ENCODE data around the gene ZNF490. TPM values are rescaled to one million over a fixed set of nuclear protein-coding genes. Genes with fewer than 3 reads are reported as not detected.
A peak's percentile ranks its signal among the peaks of the same experiment; 100 is the strongest.
"Not testable (repeated sequence)": the region's sequence is repeated elsewhere in the genome, so short reads cannot be mapped to it uniquely, and the experiment has no call there.

Gene ZNF490
- total RNA-seq, 2 experiments from 2014 or later, result 7.7 to 9.2 TPM

DNA sequence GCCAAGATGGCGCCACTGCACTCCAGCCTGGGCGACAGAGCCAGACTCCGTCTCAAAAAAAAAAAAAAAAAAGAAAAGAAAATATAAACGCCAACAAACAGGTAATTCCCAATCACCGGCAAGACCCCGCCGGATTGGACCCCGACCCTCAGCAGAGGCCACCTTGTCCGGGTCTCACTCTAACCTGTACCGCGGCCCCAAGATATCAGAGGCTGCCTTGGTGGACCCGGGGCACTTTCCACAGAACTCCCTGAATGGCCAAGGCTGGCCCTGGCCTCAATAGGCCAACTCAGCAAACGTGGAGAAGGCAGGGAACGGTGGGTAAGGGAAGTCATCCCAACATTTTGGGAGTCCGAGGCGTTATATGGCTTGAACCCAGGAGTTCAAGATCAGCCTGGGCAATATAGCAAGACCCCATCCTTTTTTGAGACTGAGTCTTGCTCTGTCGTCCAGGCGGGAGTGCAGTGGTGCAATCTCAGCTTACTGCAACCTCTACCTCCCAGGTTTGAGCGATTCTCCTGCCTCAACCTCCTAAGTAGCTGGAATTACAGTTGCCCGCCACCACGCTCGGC lies 28.1 kb upstream of the ZNF490 start:
- DNase-seq, result no peak

DNA sequence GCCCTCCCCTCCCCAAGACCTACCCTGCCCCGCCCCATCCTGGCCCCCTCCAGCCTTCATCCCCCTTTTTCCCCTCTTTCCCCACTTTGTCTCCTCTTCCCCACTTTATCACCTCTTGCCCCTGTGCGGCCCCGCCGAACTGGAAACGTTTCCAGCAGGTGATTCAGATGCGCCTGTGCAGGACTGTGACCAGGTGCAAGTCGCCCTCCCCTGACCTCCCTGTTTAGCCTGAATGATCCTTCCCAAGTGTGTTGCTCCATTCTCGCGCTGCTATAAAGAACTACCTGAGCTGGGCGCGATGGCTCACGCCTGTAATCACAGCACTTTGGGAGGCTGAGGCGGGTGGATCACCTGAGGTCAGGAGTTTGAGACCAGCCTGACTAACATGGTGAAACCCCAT lies 26.0 kb upstream of the ZNF490 start:
- H3K27ac Mint-ChIP-seq, result no peak overlapping the region
- no peaks in the 10 kb centered on the region for H3K27me3 Mint-ChIP-seq
- H3K36me3 Mint-ChIP-seq, result peaks cover 27% of the 10 kb centered on the region
- H3K4me1 Mint-ChIP-seq, result peaks cover 16% of the 10 kb centered on the region
- H3K9me3 Mint-ChIP-seq, result no peaks in the 10 kb centered on the region
- H3K4me3 Mint-ChIP-seq, result no peak overlapping the region
- DNase-seq, result no peak

More for the DNA sequence above, 28.1 kb upstream of the ZNF490 start:
- Mint-ChIP-seq H3K36me3 (peaks cover 20% of the 10 kb centered on the region), H3K4me1 (peaks cover 16% of the 10 kb centered on the region), H3K27me3 (no peaks in the 10 kb centered on the region), H3K9me3 (no peaks in the 10 kb centered on the region), H3K27ac (no peak overlapping the region), H3K4me3 (no peak overlapping the region)

DNA sequence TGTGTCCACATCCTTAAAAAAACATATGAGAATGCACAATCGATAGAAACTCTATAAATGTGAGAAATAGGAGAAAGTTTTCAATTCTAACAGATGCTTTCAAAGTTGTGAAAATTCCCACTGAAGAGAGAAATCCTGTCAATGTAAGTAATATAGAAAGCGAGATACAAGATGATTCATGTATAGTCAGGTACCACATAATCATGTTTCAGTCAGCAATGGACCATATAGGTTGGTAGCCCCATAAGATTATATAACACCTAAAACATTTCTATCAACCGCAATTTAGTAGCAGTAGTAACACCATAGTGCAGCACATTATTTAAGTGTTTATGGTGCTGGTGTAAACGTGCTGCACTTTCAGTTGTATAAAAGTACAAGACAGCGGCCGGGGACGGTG lies 18.6 kb upstream of the ZNF490 start:
- no peaks in the 10 kb centered on the region for H3K27me3 Mint-ChIP-seq
- H3K4me3 Mint-ChIP-seq, result no peak overlapping the region
- no peak for DNase-seq
- H3K4me1 Mint-ChIP-seq, result peaks cover 4% of the 10 kb centered on the region
- H3K9me3 Mint-ChIP-seq, result peaks cover 23% of the 10 kb centered on the region
- H3K27ac Mint-ChIP-seq, result no peak overlapping the region
- peaks cover 71% of the 10 kb centered on the region for H3K36me3 Mint-ChIP-seq

DNA sequence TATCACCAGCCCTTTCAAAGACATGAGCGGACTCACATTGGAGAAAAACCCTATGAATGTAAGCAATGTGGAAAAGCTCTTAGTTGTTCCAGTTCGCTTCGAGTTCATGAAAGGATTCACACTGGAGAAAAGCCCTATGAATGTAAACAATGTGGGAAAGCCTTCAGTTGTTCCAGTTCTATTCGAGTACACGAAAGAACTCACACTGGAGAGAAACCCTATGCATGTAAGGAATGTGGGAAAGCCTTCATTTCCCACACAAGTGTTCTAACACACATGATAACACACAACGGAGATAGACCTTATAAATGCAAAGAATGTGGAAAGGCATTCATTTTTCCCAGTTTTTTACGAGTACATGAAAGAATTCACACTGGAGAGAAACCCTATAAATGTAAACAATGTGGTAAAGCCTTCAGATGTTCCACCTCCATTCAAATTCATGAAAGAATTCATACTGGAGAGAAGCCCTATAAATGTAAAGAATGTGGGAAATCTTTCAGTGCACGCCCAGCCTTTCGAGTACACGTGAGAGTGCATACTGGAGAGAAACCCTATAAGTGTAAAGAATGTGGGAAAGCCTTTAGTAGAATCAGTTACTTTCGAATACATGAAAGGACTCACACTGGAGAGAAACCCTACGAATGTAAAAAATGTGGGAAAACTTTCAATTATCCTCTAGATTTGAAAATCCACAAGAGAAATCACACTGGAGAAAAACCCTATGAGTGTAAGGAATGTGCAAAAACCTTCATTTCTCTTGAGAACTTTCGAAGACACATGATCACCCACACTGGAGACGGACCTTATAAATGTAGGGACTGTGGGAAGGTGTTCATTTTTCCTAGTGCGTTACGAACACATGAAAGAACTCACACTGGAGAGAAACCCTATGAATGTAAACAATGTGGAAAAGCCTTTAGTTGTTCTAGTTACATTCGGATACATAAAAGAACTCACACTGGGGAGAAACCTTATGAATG lies 17.7 kb upstream of the ZNF490 start:
- Mint-ChIP-seq H3K9me3 (peaks cover 23% of the 10 kb centered on the region), H3K27me3 (no peaks in the 10 kb centered on the region), H3K4me3 (no peak overlapping the region), H3K4me1 (peaks cover 6% of the 10 kb centered on the region), H3K27ac (no peak overlapping the region), H3K36me3 (peaks cover 66% of the 10 kb centered on the region)
- no peak for DNase-seq

DNA sequence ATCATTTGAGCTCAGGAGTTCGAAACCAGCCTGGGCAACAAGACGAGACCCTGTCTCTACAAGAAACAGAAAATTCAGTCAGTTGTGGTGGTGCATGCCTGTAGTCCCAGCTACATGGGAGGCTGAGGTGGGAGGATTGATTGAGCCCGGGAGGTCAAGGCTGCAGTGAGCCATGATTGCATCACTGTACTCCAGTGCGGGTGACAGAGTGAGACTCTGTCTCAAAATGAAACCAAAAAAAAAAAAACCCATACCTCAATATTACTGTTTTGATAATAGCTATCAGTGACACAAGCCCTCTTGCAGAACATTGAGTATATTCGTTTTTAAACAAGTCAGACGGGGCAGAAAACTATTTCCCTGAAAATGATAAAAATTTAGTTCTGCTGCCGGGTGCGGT lies 16.3 kb upstream of the ZNF490 start:
- DNase-seq, result no peak
- H3K9me3 Mint-ChIP-seq, result peaks cover 23% of the 10 kb centered on the region
- no peak overlapping the region for H3K27ac Mint-ChIP-seq
- H3K27me3 Mint-ChIP-seq, result no peaks in the 10 kb centered on the region
- peaks cover 6% of the 10 kb centered on the region for H3K4me1 Mint-ChIP-seq
- peaks cover 63% of the 10 kb centered on the region for H3K36me3 Mint-ChIP-seq
- no peak overlapping the region for H3K4me3 Mint-ChIP-seq

DNA sequence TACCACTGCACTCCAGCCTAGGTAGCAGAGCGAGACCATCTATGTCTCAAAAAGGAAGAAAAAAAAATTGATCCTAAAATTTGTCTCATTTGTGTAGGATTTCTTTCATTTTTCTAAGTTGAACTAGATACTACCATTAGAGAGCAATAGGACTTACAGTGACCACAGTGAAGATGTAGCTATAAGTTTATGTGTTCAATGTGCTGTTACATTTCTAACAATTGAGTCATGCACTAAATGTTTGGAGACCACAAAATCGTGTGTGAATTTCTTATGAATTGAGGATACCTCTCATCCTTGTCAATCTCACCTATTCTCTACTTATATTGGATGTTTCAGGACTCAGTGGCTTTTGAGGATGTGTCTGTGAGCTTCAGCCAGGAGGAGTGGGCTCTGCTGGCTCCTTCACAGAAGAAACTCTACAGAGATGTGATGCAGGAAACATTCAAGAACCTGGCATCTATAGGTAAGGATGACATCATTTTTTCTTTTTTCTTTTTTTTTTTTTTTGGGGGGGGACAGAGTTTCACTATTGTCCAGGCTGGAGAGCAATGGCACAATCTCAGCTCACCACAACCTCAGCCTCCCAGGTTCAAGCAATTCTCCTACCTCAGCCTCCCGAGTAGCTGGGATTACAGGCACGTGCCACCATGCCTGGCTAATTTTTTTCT lies 12.9 kb upstream of the ZNF490 start:
- H3K9me3 Mint-ChIP-seq, result peaks cover 13% of the 10 kb centered on the region
- H3K4me1 Mint-ChIP-seq, result peaks cover 7% of the 10 kb centered on the region
- H3K36me3 Mint-ChIP-seq, result peaks cover 34% of the 10 kb centered on the region
- no peak overlapping the region for H3K27ac Mint-ChIP-seq
- H3K4me3 Mint-ChIP-seq, result no peak overlapping the region
- DNase-seq, result no peak
- H3K27me3 Mint-ChIP-seq, result no peaks in the 10 kb centered on the region

DNA sequence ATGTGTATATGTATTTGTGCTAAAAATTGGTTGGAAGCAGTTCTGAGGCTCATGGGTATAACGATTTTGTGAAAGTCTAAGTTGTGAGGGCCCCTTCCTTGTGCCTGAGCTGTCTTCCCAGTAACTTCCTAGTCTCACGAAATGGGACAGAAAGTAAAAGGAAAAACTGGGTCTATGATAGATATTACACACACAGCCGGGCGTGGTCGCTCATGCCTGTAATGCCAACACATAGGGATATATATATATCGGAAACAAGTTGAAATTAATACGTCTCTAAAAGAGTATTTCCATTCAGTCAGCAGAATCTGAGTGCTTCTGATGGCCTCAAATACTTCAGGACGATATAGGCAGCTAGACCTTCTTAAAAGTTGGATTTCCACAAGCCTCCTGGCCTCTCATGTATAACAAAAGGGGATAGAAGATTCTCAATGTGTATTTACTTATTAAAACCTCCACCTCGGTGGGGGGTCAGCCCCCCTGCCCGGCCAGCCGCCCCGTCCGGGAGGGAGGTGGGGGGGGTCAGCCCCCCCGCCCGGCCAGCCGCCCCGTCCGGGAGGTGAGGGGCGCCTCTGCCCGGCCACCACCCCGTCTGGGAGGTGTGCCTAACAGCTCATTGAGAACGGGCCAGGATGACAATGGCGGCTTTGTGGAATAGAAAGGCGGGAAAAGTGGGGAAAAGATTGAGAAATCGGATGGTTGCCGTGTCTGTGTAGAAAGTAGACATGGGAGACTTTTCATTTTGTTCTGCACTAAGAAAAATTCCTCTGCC lies 10.8 kb upstream of the ZNF490 start:
- not testable (repeated sequence) for H3K27ac Mint-ChIP-seq, H3K27me3 Mint-ChIP-seq, DNase-seq, H3K4me3 Mint-ChIP-seq, H3K9me3 Mint-ChIP-seq
- H3K36me3 Mint-ChIP-seq, result peaks cover 17% of the 10 kb centered on the region
- peaks cover 11% of the 10 kb centered on the region for H3K4me1 Mint-ChIP-seq

DNA sequence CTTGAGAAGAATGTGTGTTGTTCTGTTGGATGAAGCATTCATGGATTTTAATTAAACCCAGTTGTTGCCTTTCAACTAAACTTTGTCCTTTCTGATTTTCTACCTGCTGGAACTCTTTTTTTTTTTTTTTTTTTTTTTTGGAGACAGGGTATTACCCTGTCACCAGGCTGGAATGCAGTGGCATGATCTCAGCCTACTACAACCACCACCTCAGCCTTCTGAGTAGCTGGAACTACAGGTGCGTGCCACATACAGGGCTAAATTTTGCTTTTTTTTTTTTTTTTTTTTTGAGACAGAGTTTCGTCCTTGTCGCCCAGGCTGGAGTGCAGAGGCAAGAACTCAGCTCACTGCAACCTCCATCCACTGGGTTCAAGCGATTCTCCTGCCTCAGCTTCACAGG lies 7.0 kb upstream of the ZNF490 start:
- H3K36me3 Mint-ChIP-seq, result peaks cover 31% of the 10 kb centered on the region
- no peaks in the 10 kb centered on the region for H3K9me3 Mint-ChIP-seq
- H3K4me1 Mint-ChIP-seq, result peaks cover 34% of the 10 kb centered on the region
- H3K27ac Mint-ChIP-seq, result no peak overlapping the region
- no peaks in the 10 kb centered on the region for H3K27me3 Mint-ChIP-seq
- DNase-seq, result no peak
- no peak overlapping the region for H3K4me3 Mint-ChIP-seq

DNA sequence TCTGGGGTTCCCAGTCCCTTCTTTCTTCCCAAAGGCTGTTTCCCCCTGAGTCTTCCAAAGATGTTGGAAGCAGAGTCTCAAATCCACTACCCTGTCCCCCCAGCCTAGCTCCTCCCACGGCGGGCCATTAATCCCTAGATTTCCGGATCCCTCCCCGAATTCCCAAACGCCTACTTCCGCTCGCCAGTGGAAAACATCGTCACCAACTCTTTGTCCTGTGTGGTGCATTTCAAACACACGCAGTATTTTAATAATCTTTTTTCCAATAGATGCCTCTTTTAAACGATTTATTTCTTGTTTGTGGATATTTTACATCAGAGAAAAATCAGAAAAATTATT lies 717 bp upstream of the ZNF490 start:
- peak overlapping the region; percentile 99 for H3K4me3 Mint-ChIP-seq
- H3K36me3 Mint-ChIP-seq, result peaks cover 29% of the 10 kb centered on the region
- H3K27me3 Mint-ChIP-seq, result no peaks in the 10 kb centered on the region
- peaks cover 32% of the 10 kb centered on the region for H3K4me1 Mint-ChIP-seq
- no peak for DNase-seq
- H3K9me3 Mint-ChIP-seq, result no peaks in the 10 kb centered on the region
- peak overlapping the region; percentile 97 for H3K27ac Mint-ChIP-seq

DNA sequence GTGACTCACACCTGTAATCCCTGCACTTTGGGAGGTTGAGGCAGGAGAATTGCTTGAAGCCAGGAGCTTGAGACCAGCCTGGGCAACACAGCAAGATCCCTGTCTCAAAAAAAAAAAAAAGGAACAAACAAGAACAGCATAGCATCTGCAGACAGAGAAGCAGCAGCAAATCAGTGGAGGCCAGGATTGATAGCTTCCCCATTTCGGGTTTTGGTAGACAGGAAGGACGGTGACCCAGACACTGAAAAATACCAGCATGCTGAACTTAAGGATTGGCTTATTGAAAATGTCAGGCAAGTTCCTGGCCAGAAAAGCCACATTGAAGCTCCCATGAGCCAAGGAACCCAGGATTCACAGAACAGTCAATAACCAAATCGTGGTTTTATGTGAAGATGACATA lies 3.0 kb downstream of the ZNF490 start:
- DNase-seq, result no peak
- H3K27ac Mint-ChIP-seq, result no peak overlapping the region
- no peaks in the 10 kb centered on the region for H3K9me3 Mint-ChIP-seq
- H3K4me3 Mint-ChIP-seq, result no peak overlapping the region
- H3K4me1 Mint-ChIP-seq, result peaks cover 13% of the 10 kb centered on the region
- H3K27me3 Mint-ChIP-seq, result no peaks in the 10 kb centered on the region
- peaks cover 11% of the 10 kb centered on the region for H3K36me3 Mint-ChIP-seq

DNA sequence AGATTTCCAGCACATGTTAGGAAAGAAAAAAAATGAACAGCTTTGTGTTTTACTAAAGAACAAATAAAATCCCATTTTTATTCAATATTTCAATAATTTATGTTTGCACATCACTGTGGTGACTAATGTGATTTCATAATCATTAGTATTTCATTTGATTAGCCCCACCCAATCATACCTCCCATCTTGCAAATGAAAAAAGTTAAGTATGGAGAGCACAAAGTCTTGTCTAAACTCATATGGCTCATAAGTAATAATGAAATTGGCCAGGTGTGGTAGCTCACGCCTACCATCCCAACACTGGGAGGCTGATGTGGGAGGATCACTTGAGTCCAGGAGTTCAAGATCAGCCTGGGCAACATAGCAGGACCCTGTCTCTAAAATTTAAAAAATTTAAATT lies 3.8 kb downstream of the ZNF490 start:
- no peaks in the 10 kb centered on the region for H3K27me3 Mint-ChIP-seq
- peaks cover 9% of the 10 kb centered on the region for H3K4me1 Mint-ChIP-seq
- peaks cover 14% of the 10 kb centered on the region for H3K36me3 Mint-ChIP-seq
- no peak for DNase-seq
- no peak overlapping the region for H3K4me3 Mint-ChIP-seq
- H3K27ac Mint-ChIP-seq, result no peak overlapping the region
- H3K9me3 Mint-ChIP-seq, result no peaks in the 10 kb centered on the region

DNA sequence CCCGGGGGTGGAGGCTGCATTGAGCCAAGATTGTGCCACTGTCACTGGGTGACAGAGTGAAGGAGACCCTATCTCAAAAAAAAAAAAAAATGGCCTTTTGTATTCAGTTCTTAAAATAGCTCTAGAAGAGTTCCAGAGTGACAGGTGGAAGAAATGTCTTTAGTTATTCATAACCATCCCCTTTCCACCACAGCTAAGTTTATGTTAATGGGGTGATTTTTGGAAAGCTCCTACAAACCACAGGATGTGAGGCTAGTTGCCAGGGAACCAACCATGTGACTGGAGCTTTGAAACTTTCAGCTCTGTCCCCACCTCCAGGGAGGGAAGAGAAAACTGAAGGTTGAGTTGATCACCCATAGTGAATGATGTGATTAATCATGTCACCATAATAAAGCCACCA lies 6.9 kb downstream of the ZNF490 start:
- Mint-ChIP-seq H3K9me3 (no peaks in the 10 kb centered on the region), H3K4me3 (no peak overlapping the region), H3K27ac (peak overlapping the region; percentile 54), H3K27me3 (no peaks in the 10 kb centered on the region), H3K4me1 (peaks cover 11% of the 10 kb centered on the region), H3K36me3 (peaks cover 22% of the 10 kb centered on the region)
- peak; percentile 64 for DNase-seq

DNA sequence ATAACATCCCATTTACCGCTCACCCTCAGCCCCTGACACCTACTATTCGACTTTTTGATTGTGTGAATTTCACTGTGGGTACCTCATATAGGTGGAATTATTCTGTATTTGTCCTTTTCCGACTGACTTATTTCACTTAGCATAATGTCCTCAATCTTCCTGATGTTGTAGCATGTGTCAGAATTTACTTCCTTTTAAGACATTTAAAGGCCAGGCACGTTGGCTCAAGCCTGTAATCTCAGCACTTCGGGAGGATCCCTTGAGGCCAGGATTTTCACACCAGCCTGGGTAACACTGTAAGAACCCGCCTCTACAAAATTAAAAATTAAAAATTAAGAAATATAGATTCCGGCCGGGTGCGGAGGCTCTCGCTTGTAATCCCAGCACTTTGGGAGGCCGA lies 13.0 kb downstream of the ZNF490 start:
- H3K4me1 Mint-ChIP-seq, result peaks cover 4% of the 10 kb centered on the region
- no peak overlapping the region for H3K27ac Mint-ChIP-seq
- H3K4me3 Mint-ChIP-seq, result no peak overlapping the region
- no peaks in the 10 kb centered on the region for H3K9me3 Mint-ChIP-seq
- peaks cover 11% of the 10 kb centered on the region for H3K36me3 Mint-ChIP-seq
- DNase-seq, result no peak
- H3K27me3 Mint-ChIP-seq, result no peaks in the 10 kb centered on the region

DNA sequence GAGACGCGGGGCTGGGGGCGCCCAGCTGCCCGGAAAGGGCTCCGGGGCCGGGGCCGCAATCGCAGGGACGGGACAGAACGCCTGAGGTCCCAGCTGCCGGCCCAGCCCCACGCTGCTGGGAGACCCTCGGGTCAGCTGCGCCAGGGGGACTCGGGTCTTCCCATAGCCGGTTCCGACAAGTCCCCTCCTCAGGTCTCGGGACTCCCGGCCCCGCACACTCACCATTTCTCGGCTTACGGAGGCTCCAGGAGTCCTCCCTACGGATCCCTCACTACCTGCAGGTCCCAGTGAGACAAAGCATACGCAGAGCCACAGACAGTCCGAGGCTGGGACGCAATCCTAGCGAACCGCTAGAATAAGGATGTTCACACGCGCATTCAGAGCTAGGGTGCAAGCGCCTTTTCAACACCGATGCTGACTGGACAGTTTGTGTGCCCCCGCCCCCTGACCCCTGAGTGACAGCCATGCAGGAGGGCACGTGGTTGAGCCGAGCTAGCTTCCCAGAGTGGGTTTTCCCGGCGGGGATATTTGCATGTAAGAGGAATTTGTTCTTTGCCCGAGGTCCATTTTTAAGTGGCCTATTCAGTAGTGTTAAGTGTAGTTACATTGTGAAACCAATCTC lies 13.6 kb downstream of the ZNF490 start:
- DNase-seq, result no peak
- Mint-ChIP-seq H3K9me3 (no peaks in the 10 kb centered on the region), H3K4me1 (peaks cover 4% of the 10 kb centered on the region), H3K27me3 (no peaks in the 10 kb centered on the region), H3K4me3 (no peak overlapping the region), H3K36me3 (peaks cover 10% of the 10 kb centered on the region), H3K27ac (no peak overlapping the region)

Measured in activated naive CD8-positive, alpha-beta T cell treated with anti-CD3 and anti-CD28 coated beads for 36 hours (primary cell).